ENCODE data around the gene CCL16.

- TF ChIP-seq CTCF (IDR thresholded peaks at IDR 0.05; ENCODE audit: poor library complexity, severe bottlenecking) (no peak), RAD21 (conservative IDR thresholded peaks at IDR 0.05) (no peak)
Observed at GRCh38 chr17:36014946-36015345, 33.6 kb upstream of the CCL16 start.
